Subcutaneous abdominal adipose tissue (tissue), 5 donors: ENCODE data around the gene FBXO21.

Experiments
- H3K27ac ChIP-seq: one replicate; pipeline ENCODE4 v1.7.0; 2013; ENCODE audit warnings: low read depth, mild to moderate bottlenecking, inconsistent platforms, low read length, moderate library complexity
- H3K27me3 ChIP-seq, 5 donors: one replicate each; pipeline ENCODE4 v1.7.0; 2013; ENCODE audit warnings: low read length in 5 of 5, inconsistent platforms in 1 of 5; ENCODE audit not compliant: control insufficient read depth in 5 of 5, insufficient read depth in 4 of 5
- H3K36me3 ChIP-seq, 5 donors: one replicate each; pipeline ENCODE4 v1.7.0; 2013; ENCODE audit warnings: low read length in 5 of 5; ENCODE audit not compliant: control insufficient read depth in 5 of 5, insufficient read depth in 5 of 5
- H3K4me1 ChIP-seq, 5 donors: one replicate each; pipeline ENCODE4 v1.7.0; 2013; ENCODE audit warnings: low read length in 5 of 5, mild to moderate bottlenecking in 3 of 5, moderate library complexity in 1 of 5; ENCODE audit not compliant: control insufficient read depth in 5 of 5, insufficient read depth in 5 of 5
- H3K4me3 ChIP-seq, 5 donors: one replicate each; pipeline ENCODE4 v1.7.0; 2013; ENCODE audit warnings: low read length in 5 of 5, low read depth in 1 of 5
- H3K9ac ChIP-seq, 5 donors: one replicate each; pipeline ENCODE4 v1.7.0; 2013; ENCODE audit warnings: low read length in 5 of 5, mild to moderate bottlenecking in 4 of 5, moderate library complexity in 3 of 5
- H3K9me3 ChIP-seq, 5 donors: one replicate each; pipeline ENCODE4 v1.7.0; 2013; ENCODE audit warnings: low read length in 5 of 5; ENCODE audit not compliant: control insufficient read depth in 5 of 5
- donor health status: healthy.
- donor health status: healthy.
- donor health status: healthy.
- donor health status: healthy.
- donor health status: healthy.

Gene FBXO21

DNA sequence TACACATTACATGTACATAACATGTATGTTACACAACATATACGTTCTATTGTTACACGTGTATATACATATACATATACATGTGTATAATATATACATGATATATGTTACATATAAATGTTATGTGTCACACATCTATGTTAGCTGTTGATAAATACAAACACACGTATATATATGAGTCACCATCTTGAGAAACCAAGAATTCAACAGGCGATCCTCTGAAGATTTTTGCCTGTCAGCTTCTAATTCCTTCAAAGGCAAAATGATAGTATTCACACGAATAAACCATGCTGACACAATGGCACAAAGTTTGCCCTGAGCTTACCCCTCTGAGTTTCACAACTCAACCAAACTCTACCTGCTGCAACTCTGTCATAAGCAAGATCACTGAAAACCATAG, 60.9 kb downstream of the FBXO21 start:
- Histone ChIP-seq H3K27ac (no peak overlapping the region), H3K4me1 (peaks cover 0 to 4% (median 0%) of the 10 kb centered on the region in 5 donors), H3K4me3 (no peak overlapping the region), H3K27me3 (peaks cover 0 to 3% (median 0%) of the 10 kb centered on the region in 5 donors), H3K36me3 (no peaks in the 10 kb centered on the region), H3K9ac (no peak overlapping the region), H3K9me3 (no peaks in the 10 kb centered on the region)

DNA sequence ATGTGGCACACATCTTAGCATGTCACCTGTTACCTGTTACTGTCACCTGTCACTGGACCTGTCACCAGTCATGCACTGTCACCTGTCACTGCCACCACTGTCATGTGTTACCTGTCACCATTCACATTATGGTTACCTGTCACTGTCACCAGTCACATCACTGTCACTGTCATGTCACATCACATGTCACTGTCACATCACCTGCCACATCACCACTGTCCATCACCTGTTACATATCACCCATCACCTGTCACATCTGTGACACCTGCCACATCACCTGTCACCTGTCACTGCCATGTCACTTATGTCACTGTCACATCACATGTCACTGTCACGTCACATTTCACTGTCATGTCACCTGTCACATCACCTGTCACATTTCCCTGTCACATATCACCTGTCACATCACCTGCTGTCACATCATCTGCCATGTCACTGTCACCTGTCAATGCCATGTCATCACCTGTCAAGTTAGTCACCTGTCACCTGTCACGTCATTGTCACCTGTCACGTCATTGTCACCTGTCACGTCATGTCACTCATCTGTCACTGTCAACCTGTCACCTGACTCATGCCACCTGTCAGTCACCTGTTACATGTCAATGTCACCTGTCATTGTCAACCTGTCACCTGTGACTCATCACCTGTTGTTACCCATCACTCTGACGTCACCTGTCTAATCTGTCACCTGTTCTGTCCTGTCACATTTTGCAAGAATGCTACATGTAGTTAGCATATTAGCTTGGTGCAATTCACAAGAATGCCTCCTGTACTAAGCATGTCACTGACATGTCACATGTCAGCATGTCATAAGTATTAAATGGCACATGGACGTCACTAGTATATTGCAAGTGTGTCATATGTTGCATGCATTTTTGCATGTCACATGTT, 62.1 kb downstream of the FBXO21 start:
- Histone ChIP-seq H3K36me3 (no peaks in the 10 kb centered on the region), H3K9ac (no peak overlapping the region), H3K27ac (no peak overlapping the region), H3K27me3 (peaks cover 0 to 3% (median 0%) of the 10 kb centered on the region in 5 donors), H3K4me1 (no peaks in the 10 kb centered on the region), H3K9me3 (no peaks in the 10 kb centered on the region), H3K4me3 (no peak overlapping the region)

GRCh38 chr12:117126335-117126734, 63.9 kb downstream of the FBXO21 start:
- Histone ChIP-seq H3K27ac (no peak overlapping the region), H3K4me1 (peaks cover 0 to 7% (median 0%) of the 10 kb centered on the region in 5 donors), H3K9me3 (no peaks in the 10 kb centered on the region), H3K4me3 (no peak overlapping the region), H3K9ac (no peak overlapping the region), H3K27me3 (peaks cover 0 to 3% (median 0%) of the 10 kb centered on the region in 5 donors), H3K36me3 (no peaks in the 10 kb centered on the region)

DNA sequence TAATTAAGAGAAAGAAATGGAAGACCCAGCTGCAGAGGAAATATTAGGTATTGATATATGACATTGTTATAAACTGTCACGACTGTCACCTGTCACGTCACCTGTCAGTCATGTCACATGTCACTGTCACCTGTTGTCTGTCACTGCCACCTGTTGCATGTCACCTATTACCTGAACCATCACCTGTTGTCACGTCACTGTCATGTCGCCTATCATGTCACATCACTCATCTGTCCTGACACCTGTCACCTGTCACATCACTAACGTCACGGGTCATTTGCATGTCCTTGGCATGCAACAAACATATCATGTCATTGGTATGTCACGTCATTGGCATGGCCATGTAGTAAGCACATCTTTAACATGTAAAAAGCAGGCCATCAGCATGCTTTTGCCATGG, 64.5 kb downstream of the FBXO21 start:
- H3K9me3 ChIP-seq = no peaks in the 10 kb centered on the region
- peaks cover 0 to 9% (median 0%) of the 10 kb centered on the region in 5 donors for H3K4me1 ChIP-seq
- H3K4me3 ChIP-seq = no peak overlapping the region
- H3K36me3 ChIP-seq = no peaks in the 10 kb centered on the region
- H3K27me3 ChIP-seq = peaks cover 0 to 3% (median 0%) of the 10 kb centered on the region in 5 donors
- no peak overlapping the region for H3K27ac ChIP-seq
- no peak overlapping the region for H3K9ac ChIP-seq

DNA sequence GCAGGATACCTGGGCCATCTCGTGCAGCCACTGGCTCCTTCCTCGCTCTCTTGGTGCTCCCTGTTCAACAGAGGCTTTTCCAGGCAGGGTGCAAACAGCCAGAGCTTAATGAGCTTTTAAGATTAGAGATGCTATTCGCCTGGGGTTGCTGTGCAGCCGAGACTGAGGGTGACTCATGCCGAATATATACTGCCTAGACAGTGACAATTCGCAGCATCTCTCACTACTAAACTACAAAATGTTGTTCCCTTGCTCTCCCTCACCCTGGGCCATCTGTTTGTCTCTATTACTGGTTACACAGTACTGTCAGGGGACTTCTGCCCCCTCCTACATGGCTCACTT, 65.0 kb downstream of the FBXO21 start:
- no peaks in the 10 kb centered on the region for H3K36me3 ChIP-seq
- peaks cover 0 to 3% (median 0%) of the 10 kb centered on the region in 5 donors for H3K27me3 ChIP-seq
- no peak overlapping the region for H3K27ac ChIP-seq
- H3K4me1 ChIP-seq = peaks cover 0 to 9% (median 0%) of the 10 kb centered on the region in 5 donors
- H3K9ac ChIP-seq = no peak overlapping the region
- no peaks in the 10 kb centered on the region for H3K9me3 ChIP-seq
- no peak overlapping the region for H3K4me3 ChIP-seq

- Histone ChIP-seq H3K9ac (no peak overlapping the region), H3K9me3 (no peaks in the 10 kb centered on the region), H3K4me1 (peaks cover 0 to 12% (median under 1%) of the 10 kb centered on the region in 5 donors), H3K27ac (no peak overlapping the region), H3K27me3 (peaks cover 0 to 3% (median 0%) of the 10 kb centered on the region in 5 donors), H3K36me3 (no peaks in the 10 kb centered on the region), H3K4me3 (no peak overlapping the region)
Measured at GRCh38 chr12:117124421-117125271, 65.6 kb downstream of the FBXO21 start.

GRCh38 chr12:117121441-117121840, 68.8 kb downstream of the FBXO21 start:
- peaks cover 0 to 3% (median 2%) of the 10 kb centered on the region in 5 donors for H3K27me3 ChIP-seq
- no peaks in the 10 kb centered on the region for H3K9me3 ChIP-seq
- no peak overlapping the region for H3K4me3 ChIP-seq
- no peak overlapping the region for H3K9ac ChIP-seq
- H3K4me1 ChIP-seq = peaks cover 0 to 30% (median 20%) of the 10 kb centered on the region in 5 donors
- H3K36me3 ChIP-seq = no peaks in the 10 kb centered on the region
- no peak overlapping the region for H3K27ac ChIP-seq

DNA sequence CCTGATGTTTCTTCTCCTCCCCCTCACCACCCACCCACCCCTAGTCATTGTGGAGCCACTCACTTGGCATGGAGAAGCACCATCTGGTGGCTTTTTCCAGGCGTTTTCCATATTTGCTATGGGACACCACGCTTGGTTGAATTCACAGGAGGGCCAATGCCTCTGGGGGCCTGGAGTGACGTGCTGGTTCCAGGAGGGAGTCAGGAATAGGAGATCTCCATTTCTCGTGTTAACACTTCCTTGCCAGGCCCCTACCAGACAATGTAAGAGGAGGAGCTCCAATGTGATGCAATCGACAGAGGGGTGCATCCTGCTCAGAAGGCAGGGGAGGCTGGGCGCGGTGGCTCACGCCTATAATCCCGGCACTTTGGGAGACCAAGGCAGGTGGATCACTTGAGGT, 69.5 kb downstream of the FBXO21 start:
- Histone ChIP-seq H3K36me3 (no peaks in the 10 kb centered on the region), H3K4me1 (peaks cover 0 to 30% (median 20%) of the 10 kb centered on the region in 5 donors), H3K9me3 (no peaks in the 10 kb centered on the region), H3K4me3 (no peak overlapping the region), H3K27ac (no peak overlapping the region), H3K9ac (no peak overlapping the region), H3K27me3 (peaks cover 0 to 3% (median 2%) of the 10 kb centered on the region in 5 donors)

GRCh38 chr12:117119592-117120198, 70.6 kb downstream of the FBXO21 start:
- Histone ChIP-seq H3K9ac (no peak overlapping the region), H3K4me1 (peaks cover 0 to 30% (median 20%) of the 10 kb centered on the region in 5 donors), H3K9me3 (no peaks in the 10 kb centered on the region), H3K27me3 (peaks cover 0 to 3% (median 2%) of the 10 kb centered on the region in 5 donors), H3K27ac (no peak overlapping the region), H3K4me3 (no peak overlapping the region), H3K36me3 (no peaks in the 10 kb centered on the region)
